GM12878 (cell line): ENCODE data around the gene POTEF. TPM values are rescaled to one million over a fixed set of nuclear protein-coding genes. Genes with fewer than 3 reads are reported as not detected.
"Not testable (repeated sequence)": the region's sequence is repeated elsewhere in the genome, so short reads cannot be mapped to it uniquely, and the experiment has no call there.

Source experiments
- ATAC-seq: fragments of 200-7000 bp; cut with Tn5 transposase; 3 replicates; pipeline ENCODE4 v1.9.1; 2020; ENCODE audit warnings: mild to moderate bottlenecking, moderate library complexity
- BruUV-seq: library from RNA; stranded (reverse); fragments of 400-500 nt; replicated peaks from 2 replicates; lab custom pipeline; 2021; lab: Mats Ljungman, UMichigan
- CTCF ChIA-PET: fragments of 300-600 bp; sonication (Branson Sonifier 250); formaldehyde crosslinking; extraction: SDS; loops from one replicate; lab custom pipeline; 2021; ENCODE audit warnings: inconsistent platforms; lab: Yijun Ruan, JAX
- POLR2A ChIA-PET: fragments of 350-600 bp; formaldehyde crosslinking; extraction: SDS; loops from one replicate; lab custom pipeline; 2021; ENCODE audit warnings: inconsistent platforms; lab: Charles Lee
- RAD21 ChIA-PET: fragments of 300-600 bp; sonication (Branson Sonifier 250); formaldehyde crosslinking; loops from one replicate; lab custom pipeline; 2023; ENCODE audit warnings: antibody characterized with exemption; ENCODE audit not compliant: unreplicated experiment; lab: Charles Lee
- SMC1A ChIA-PET: fragments of 300-600 bp; sonication (Branson Sonifier 250); formaldehyde crosslinking; loops from one replicate; lab custom pipeline; 2023; ENCODE audit not compliant: unreplicated experiment, uncharacterized antibody; lab: Charles Lee
- DNase-seq: peaks from one replicate; pipeline ENCODE4 v3.0.0-alpha.2; 2011; ENCODE audit warnings: low read depth, low spot score
- FAIRE-seq: peaks from 3 replicates; lab custom pipeline; 2011; peaks lifted over from hg19 to GRCh38; lab: Jason Lieb, UNC
- H2AFZ ChIP-seq: 2 replicates; pipeline ENCODE4 v1.6.0; 2011; ENCODE audit warnings: low read depth, low read length, control low read depth; ENCODE audit not compliant: control insufficient read depth
- H3K27ac ChIP-seq: 2 replicates; pipeline ENCODE4 v1.5.1; 2011; ENCODE audit warnings: control low read depth; ENCODE audit not compliant: control insufficient read depth, insufficient read depth
- H3K27me3 ChIP-seq, 2 experiments: replicated peaks in 1 of 2; 2 replicates each; pipeline versions ENCODE4 v1.6.0 to v1.6.1; 2011; ENCODE audit warnings: low read length in 1 of 2; ENCODE audit not compliant: control insufficient read depth in 2 of 2, insufficient read depth in 2 of 2
- H3K36me3 ChIP-seq, 2 experiments: 2 replicates each; pipeline ENCODE4 v1.5.1; 2011; ENCODE audit warnings: low read length in 1 of 2; ENCODE audit not compliant: control insufficient read depth in 2 of 2, insufficient read depth in 2 of 2
- H3K4me1 ChIP-seq: 2 replicates; pipeline ENCODE4 v1.6.1; 2011; ENCODE audit warnings: mild to moderate bottlenecking, low read length, moderate library complexity, mixed read lengths; ENCODE audit not compliant: control insufficient read depth, insufficient read depth
- H3K4me2 ChIP-seq: 2 replicates; pipeline ENCODE4 v1.6.0; 2011; ENCODE audit warnings: control low read depth; ENCODE audit not compliant: control insufficient read depth, insufficient read depth
- H3K4me3 ChIP-seq: fragments of 200-600 bp; sonication (generic); 2 replicates; pipeline ENCODE4 v1.5.1; 2016
- H3K79me2 ChIP-seq: 2 replicates; pipeline ENCODE4 v1.6.0; 2011; ENCODE audit warnings: low read length; ENCODE audit not compliant: control insufficient read depth, insufficient read depth
- H3K9ac ChIP-seq: 2 replicates; pipeline ENCODE4 v1.8.0; 2011; ENCODE audit warnings: low read length, control low read depth, mixed read lengths; ENCODE audit not compliant: control insufficient read depth, insufficient read depth
- H3K9me3 ChIP-seq: replicated peaks from 3 replicates; pipeline ENCODE4 v1.5.1; 2011; ENCODE audit warnings: mild to moderate bottlenecking, low read length; ENCODE audit not compliant: control insufficient read depth, insufficient read depth
- H4K20me1 ChIP-seq: 2 replicates; pipeline ENCODE4 v1.6.0; 2011; ENCODE audit not compliant: control insufficient read depth, insufficient read depth
- WGBS: methylation state at CpG from one replicate; pipeline ENCODE4 v1.1.6; 2016; ENCODE audit warnings: low lambda C conversion rate; ENCODE audit not compliant: insufficient replicate concordance, insufficient coverage; ENCODE audit errors: missing lambda C conversion rate; 5-methylcytosine and 5-hydroxymethylcytosine counted together
- in situ Hi-C: fragments of 300-500 bp; cut with MboI; formaldehyde crosslinking; loops from 9 replicates; pipeline ENCODE4 v1.14.3; 2018; ENCODE audit warnings: mixed read lengths
- intact Hi-C: fragments of 100-400 bp; cut with micrococcal nuclease; formaldehyde crosslinking; loops from one replicate; pipeline ENCODE4 v1.14.2; 2022; ENCODE audit not compliant: unreplicated experiment
- polyA plus RNA-seq, 11 experiments: library from polyadenylated mRNA; depleted of rRNA in 4 of 11; unstranded in 6 of 11; stranded (reverse) in 5 of 11; fragments of >200 nt; fragmentation: Nextera tagmentation in 4 of 11; fragmentation: Illumina TruSeq in 1 of 11; extraction: Ambion mirVana in 4 of 11; extraction: Trizol in 1 of 11; gene quantifications; 1 replicate in 1 of 11; 2 replicates in 10 of 11; pipeline versions ENCODE4 v1.2.1 to v1.2.3, GENCODE V29; 2011 to 2016; ENCODE audit warnings: inconsistent platforms in 2 of 11, missing spikeins in 2 of 11, low read depth in 1 of 11
- total RNA-seq, 4 experiments: library from RNA; depleted of rRNA in 3 of 4; stranded (reverse); fragments of >200 nt in 3 of 4; fragmentation: Illumina TruSeq in 1 of 4; extraction: Trizol in 1 of 4; gene quantifications; 2 replicates each; pipeline versions ENCODE4 v1.2.1 to v1.2.3, GENCODE V29; 2013 to 2021

Gene POTEF
- total and polyA plus RNA-seq, 10 of the 15 experiments (the other 5 are each of a cell fraction or from before 2014, with no cell fraction given) = 0.03 TPM; not detected in 9

DNA sequence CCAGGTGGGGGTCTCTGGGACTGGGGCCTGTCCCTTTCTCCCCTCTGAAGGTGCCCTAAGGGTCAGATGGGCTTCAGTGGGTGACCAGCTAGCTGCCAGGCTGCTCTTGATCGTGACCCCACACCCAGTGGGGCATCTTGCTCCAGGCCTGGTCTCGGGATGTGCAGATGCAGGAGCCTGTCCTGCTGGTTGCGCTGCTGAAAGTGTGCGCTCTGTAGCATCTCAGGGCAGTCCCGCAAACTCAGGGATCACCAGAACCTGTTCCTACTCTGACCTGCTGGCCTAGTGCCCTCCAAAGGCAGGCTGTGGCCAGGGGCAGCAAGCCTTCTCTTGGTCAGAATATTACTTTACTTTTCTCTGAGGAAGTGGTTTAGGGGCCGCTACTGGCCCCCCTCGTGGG lies 11.5 kb upstream of the POTEF start:
- FAIRE-seq, CTCF ChIA-PET: not testable (repeated sequence)

DNA sequence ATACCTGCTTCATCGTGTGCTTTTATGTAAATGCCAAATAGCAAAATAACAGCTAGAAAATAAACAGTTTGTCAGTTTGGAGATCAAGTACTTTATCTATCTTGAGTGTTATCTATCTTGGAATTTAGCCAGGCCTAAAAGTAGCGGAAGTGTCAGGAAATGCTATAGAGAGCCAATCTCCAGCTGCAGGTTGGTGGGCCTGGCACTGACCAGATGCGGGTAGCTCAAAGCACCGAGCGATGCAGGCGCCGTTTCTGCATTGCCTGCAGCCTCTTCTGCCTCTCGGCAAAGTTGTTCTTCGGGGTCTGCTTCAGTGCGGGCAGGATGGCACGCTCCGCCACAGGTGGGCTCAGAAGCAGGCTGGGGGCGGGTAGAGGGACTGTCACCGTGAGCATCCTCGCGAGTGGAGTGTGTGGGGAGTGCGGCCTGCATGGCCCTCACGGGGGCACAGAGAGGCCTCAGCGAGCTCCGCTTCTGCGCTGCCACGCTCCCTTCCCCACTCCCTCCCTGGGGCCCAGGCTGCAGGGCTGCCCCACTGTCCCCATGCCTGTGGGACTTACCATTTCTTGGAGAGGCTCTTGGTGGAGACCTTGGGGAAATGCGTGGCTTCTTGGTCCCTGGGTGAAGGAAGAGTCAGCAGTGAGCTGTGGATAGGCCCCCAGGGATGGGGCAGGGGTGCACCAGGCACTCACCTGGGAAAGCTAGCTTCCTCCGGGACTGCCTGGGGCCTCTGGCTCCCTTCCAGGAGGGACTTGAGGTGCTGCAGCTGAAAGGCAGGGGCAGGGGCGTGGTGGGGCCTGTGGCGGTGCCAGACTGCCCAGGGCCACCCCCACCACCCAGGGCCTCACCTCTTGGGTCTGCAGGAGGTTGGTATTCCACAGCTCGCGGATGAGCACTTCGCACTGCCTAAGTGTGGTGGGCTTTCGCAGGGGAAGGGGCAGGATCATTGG lies 10.6 kb upstream of the POTEF start:
- in situ Hi-C loops = loop anchor here (5.0 kb wide), 2 partner anchors 1388 to 1413 kb away; partner anchors contain the start of gene CCDC74A
- H3K27ac ChIP-seq, H3K4me3 ChIP-seq, H3K4me1 ChIP-seq, DNase-seq, H3K36me3 ChIP-seq, H3K79me2 ChIP-seq, H2AFZ ChIP-seq, H4K20me1 ChIP-seq, FAIRE-seq, H3K27me3 ChIP-seq, H3K9ac ChIP-seq, intact Hi-C loops, H3K4me2 ChIP-seq, POLR2A ChIA-PET, SMC1A ChIA-PET, BruUV-seq, H3K9me3 ChIP-seq, ATAC-seq, RAD21 ChIA-PET, CTCF ChIA-PET: not testable (repeated sequence)
- WGBS = 71% methylated on average over 22 of the region's 30 CpGs

More for the DNA sequence above, 11.5 kb upstream of the POTEF start:
- SMC1A ChIA-PET, BruUV-seq, H3K27ac ChIP-seq, H3K9me3 ChIP-seq, H3K4me2 ChIP-seq, H3K36me3 ChIP-seq, in situ Hi-C loops, H3K79me2 ChIP-seq, H3K4me1 ChIP-seq, H2AFZ ChIP-seq, H3K9ac ChIP-seq, RAD21 ChIA-PET, DNase-seq, H3K27me3 ChIP-seq, ATAC-seq, intact Hi-C loops, H3K4me3 ChIP-seq, H4K20me1 ChIP-seq, POLR2A ChIA-PET: not testable (repeated sequence)
- 59% methylated on average over 5 of the region's 7 CpGs for WGBS

DNA sequence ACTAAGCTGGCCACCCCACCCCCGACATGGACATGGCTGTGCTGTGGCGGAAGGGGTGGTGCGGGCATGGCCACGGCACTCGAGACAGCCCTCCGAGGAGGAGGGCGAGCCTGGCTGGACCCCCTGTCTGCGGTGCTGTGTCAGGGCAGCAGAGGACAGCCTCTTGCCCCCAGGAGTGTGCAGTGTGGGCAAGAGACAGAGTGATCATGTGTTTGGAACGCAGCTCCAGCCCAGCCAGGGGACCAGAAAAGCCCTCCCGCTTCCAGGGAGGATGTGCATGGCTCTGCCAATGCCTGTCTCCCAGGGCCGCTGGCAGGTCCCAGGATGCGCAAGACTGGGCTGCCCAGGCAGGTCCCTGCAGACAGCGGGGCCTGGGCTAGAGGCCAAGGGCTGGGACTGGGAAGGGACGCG lies 9.8 kb upstream of the POTEF start:
- H3K27ac ChIP-seq, SMC1A ChIA-PET, BruUV-seq, H3K4me3 ChIP-seq, H3K79me2 ChIP-seq, H3K4me2 ChIP-seq, CTCF ChIA-PET, H3K4me1 ChIP-seq, H3K9me3 ChIP-seq, DNase-seq, RAD21 ChIA-PET, H4K20me1 ChIP-seq, H3K27me3 ChIP-seq, intact Hi-C loops, H2AFZ ChIP-seq, FAIRE-seq, H3K36me3 ChIP-seq, H3K9ac ChIP-seq, POLR2A ChIA-PET, ATAC-seq: not testable (repeated sequence)
- WGBS = 70% methylated on average over 13 of the region's 15 CpGs
- in situ Hi-C loops = loop anchor here (5.0 kb wide), 2 partner anchors 1388 to 1413 kb away; partner anchors contain the start of gene CCDC74A

DNA sequence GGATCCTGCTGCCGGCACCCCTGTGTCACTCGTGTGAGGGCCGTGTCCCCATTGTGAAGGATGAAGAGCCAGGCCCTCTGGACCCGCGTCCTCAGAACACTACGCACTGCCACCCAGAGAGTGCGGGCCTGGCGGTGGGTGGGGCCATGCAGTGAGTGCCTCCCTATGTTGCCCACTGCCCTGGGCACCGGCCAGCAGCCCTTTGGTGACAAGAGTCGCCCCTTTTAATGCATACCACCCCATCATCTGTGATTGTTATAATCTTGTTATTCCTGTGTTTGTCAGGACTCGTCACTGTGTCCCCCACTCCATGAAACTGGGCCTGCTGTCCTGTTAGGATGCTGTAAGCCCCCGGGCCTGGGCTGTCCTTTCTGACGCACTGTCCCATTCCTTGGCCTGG lies 9.3 kb upstream of the POTEF start:
- H3K27me3 ChIP-seq, CTCF ChIA-PET, BruUV-seq, SMC1A ChIA-PET, ATAC-seq, H3K9me3 ChIP-seq, H3K36me3 ChIP-seq, DNase-seq, intact Hi-C loops, H3K4me3 ChIP-seq, H4K20me1 ChIP-seq, H3K27ac ChIP-seq, H3K9ac ChIP-seq, H2AFZ ChIP-seq, RAD21 ChIA-PET, POLR2A ChIA-PET, H3K4me1 ChIP-seq, H3K79me2 ChIP-seq, H3K4me2 ChIP-seq, FAIRE-seq: not testable (repeated sequence)
- WGBS = 51% methylated on average over 3 of the region's 13 CpGs
- in situ Hi-C loops = loop anchor here (5.0 kb wide), 2 partner anchors 1389 to 1414 kb away; partner anchors contain the start of gene CCDC74A
